Glomerular endothelial cell (primary cell): ENCODE measurements around the gene TLE4. TPM values are rescaled to one million over a fixed set of nuclear protein-coding genes. Genes with fewer than 3 reads are reported as not detected.
"Not testable (repeated sequence)": the region's sequence is repeated elsewhere in the genome, so short reads cannot be mapped to it uniquely, and the experiment has no call there.

Source experiments
- DNase-seq: peaks from one replicate; pipeline ENCODE4 v3.0.0-alpha.2; 2011; ENCODE audit warnings: low read depth, low spot score; ENCODE audit errors: extremely low read depth
- total RNA-seq: library from RNA; depleted of rRNA; stranded (reverse); fragments of >200 nt; gene quantifications from 2 replicates; pipeline ENCODE4 v1.2.3, GENCODE V29; 2015

The TLE4 gene
- total RNA-seq, 1 donor from 2014 or later, result 45.7 TPM

DNA sequence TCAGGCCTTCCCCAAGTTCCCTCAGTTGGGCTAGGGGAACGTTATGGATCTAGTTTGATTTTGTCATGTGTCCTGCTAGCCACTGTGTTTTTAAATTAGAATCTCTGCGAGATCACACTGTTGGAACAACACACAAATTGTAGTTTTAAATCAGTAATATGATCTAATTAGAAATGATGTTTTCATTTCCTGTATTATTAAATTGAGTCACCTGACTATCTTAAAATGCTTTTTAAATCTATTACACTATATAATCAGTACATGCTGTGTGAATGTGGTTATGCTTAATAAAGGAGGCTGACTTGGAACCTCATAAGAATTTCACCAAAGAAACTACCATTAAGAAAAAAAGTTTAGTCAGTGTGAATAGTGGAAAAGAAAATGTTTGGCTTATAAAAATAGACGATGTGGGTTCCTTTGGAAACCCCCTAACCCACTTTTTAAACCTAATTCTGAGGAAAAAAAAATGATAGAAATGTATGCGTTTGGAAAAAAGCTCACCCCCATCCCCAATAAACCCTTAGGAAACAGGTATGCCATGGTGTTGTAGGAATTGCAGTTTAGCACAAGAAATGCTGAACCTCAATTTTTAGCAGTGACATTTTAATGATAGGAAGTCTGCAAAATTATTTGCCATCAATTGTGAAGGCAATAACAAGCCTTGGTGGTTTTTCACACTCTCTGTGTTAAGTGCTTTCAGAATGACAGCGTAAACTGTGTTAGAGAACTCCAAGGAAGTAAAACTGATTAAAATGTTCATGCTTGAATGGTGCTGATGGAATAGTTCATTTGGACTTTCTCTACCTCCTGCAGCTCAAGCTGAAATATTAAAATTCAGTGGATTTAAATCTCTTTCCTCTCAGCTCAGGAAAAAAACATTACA, 59.0 kb downstream of the TLE4 start:
- DNase-seq, result no peak

- no peak for DNase-seq
Measured at GRCh38 chr9:79632060-79632459, 60.3 kb downstream of the TLE4 start.

- no peak for DNase-seq
Measured at GRCh38 chr9:79632705-79633104, 60.9 kb downstream of the TLE4 start.

DNA sequence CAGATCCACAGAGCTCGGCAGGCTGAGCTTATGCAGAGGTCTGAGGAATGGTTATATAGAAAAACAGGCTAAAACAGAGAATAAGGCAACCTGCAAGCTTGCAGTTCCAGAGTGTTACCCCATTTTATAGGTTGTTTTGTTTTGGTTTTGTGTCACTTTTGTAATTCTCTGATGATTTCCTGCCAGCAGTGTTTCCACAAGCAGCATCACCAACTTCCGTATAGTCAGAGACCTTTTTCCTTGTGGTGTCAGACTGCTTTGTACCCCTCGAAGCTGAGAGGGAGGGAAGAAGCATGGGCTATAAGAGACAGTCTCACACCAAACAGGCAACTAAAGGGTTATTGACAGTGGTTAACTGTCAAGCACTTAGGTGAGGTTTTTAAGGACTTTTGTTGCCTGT, 61.8 kb downstream of the TLE4 start:
- no peak for DNase-seq

GRCh38 chr9:79637177-79637925, 65.6 kb downstream of the TLE4 start:
- DNase-seq, result no peak

DNA sequence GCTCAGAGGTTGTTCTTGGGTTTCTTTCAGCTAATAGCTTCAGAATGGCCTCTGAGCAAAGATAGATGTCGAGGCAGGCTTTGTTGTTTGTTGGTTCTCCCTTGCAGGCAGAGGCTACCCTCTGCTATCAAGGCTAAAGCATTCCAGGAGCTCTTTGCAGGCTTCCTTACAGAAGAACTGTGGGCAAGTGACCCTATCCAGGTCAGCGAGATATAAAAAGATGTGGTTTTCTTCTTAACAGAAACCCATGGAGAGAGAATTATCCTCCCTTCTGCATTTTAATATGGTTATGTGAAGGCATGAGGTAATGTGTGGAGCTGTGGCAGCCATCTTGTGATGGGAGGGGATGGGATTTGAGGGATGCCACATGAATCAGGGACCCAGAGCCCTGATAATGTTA, 67.0 kb downstream of the TLE4 start:
- DNase-seq, result no peak

DNA sequence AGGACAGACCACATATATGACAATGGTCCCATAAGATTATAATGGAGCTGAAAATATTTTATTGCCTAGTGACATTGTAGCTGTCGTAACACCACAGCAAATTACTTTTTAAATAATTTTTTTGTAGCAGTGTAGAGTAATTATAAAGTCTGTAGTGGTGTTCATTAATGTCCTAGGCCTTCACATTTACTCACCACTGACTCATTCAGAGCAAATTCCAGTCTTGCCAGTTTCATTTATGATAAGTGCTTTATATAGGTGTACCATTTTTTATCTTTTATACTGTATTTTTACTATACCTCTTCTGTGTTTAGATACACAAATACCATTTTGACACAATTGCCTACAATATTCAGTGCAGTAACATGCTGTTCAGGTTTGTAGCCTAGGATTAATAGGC, 67.6 kb downstream of the TLE4 start:
- no peak for DNase-seq

DNA sequence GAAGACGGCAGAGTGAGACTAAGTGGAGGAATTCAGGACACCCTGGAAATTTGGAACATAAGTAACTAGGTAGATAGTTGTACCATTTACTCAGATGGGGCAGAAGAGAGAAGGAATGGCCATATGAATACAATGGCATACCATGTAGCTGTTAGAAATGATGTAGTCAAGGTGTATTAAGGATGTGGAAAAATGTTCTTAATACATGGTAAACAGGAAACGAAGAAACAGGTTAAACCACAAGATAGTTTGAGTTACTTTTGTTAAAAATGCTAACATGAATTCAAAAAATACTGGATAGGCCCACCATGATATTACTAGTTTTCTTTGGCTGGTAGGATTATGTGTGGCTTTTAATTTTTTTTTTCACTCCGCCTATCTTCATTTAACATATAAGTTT, 68.3 kb downstream of the TLE4 start:
- DNase-seq, result not testable (repeated sequence)

DNA sequence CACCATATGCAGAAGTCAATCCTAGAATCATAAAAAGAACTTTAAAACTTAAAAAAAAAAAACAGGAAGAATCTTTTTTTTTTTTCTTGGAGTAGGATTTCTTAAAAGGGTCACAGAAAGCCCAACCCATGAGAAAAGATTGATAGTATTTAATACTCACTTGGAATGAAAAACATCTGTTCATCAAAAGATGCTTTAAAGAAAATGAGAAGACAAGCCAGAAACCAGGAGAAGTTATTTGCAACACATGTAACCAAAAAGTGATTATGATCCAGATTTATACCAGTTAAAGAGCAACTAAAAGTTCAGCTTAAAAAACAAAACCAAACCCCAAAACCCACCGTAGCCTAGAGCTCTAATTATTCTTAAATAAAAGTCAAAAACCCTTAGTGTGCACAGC, 69.3 kb downstream of the TLE4 start:
- no peak for DNase-seq

DNA sequence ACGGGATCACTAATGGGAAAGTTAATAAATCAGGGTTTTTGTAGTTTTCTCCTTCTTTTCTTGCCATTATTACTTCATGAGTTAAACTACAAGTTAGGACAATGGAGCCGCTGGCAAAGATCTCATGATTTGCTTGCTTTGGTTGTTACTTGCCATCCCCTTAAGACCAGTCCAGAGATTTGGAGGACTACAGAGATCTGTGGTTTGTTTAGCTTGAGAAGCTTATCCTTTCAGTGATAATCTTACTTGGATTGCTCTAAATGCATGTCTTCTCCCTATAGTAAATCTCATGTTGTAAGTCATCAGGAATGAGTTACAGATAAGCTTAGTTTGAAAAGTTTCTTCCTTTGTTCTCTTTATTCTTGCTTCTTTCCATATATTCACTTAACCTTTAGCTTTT, 70.9 kb downstream of the TLE4 start:
- DNase-seq, result no peak

DNA sequence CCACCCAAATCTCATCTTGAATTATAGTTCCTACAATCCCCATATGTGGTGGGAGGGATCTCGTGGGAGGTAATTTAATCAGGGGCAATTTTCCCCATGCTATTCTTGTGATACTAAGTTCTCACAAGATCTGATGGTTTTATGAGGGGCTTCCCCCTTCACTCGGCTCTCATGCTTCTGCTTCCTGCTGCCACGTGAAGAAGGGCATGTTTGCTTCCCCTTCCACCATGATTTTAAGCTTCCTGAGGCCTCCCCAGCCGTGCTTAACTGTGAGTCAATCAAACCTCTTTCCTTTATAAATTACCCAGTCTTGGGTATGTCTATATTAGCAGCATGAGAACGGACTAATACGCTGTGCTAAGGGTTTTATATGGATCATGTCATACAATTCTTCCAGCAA, 72.3 kb downstream of the TLE4 start:
- DNase-seq, result no peak

- no peak for DNase-seq
Measured at GRCh38 chr9:79644601-79645000, 72.8 kb downstream of the TLE4 start.

- no peak for DNase-seq
Measured at GRCh38 chr9:79645110-79645509, 73.3 kb downstream of the TLE4 start.

DNA sequence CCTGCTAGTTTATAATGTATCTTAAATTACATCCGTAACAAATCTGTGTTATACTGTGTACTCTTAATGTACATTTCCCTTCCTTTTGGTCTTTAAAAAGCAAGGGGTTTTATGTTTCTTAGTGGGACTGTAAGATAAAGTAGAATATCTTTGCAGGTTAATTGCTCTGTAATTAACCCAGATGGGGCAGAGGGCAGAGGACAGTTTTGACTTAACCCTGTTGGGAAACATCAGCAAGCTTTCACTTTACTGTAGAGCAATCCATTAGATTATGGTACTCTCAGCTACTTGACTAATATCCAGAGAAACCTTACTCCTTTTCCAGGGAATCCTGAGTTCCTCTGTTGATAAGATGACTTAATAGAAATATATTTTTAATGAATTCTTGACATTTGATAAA, 74.3 kb downstream of the TLE4 start:
- DNase-seq, result no peak

DNA sequence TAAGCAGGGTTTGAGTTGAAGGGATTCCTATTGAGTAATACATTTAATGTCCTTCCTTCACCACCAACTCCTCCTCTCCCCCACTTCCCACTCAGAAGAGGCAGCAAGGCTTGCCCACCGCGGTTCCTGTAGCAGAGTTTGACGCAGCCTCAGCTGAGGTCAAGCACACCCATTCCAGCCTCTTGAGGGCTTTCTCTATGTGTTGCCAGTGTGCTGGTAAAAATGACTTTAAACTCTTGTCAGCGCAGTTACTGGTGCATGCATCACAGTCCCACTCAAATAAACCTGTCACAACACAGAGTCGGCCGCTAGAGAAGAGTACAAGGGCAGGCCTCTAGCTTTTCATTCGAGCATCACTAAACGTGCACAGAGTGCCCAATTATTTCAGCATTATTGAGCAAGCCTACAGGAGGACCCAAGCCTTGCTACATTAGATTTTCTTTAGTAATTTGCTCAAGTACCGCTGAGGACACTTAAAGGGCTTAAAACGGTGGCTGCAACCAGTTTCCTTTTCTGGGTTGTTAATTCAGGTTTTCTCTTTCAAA, 79.6 kb downstream of the TLE4 start:
- no peak for DNase-seq

DNA sequence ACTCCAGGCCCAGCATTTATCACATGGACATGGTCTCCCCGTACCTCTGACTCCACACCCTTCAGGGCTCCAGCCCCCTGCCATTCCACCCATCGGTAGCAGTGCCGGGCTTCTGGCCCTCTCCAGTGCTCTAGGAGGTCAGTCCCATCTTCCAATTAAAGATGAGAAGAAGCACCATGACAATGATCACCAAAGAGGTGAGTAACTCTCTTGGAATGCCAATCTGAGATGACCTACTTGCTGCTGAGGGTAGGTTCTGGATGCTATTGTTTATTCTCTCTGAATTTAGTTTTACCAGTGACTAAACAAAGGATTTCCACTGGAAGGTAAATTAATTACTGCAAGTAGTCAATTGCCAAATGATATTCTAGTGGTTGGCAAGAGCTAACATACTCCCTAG, 80.8 kb downstream of the TLE4 start:
- DNase-seq, result no peak

DNA sequence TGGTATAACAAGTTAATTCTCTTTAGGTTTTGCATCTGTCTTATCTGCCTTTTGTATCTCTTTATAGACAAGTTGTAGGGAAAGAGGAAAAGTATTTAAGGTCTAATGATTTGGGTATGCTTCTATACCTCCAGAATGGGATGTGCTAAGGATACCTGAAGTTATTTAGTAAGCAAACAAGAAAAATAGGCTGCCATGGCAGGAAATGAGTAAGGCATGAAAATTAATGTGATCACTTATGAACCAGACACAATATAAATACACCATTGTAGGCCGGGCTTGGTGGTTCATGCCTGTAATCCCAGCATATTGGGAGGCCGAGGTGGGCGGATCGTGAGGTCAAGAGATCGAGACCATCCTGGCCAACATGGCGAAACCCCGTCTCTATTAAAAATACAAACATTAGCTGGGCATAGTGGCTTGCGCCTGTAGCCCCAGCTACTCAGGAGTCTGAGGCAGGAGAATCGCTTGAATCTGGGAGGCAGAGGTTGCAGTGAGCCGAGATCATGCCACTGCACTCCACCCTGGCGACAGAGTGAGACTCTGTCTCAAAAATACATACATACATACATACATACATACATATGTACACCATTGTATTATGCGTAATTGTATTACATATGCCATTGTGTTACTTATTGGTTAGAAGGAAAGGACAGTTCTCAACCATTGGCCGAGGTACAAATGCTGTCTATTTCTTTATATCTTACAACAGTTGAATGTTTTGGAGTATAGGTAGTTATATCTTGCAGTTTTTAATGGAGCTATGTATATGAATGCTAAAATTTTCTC, 83.0 kb downstream of the TLE4 start:
- not testable (repeated sequence) for DNase-seq

DNA sequence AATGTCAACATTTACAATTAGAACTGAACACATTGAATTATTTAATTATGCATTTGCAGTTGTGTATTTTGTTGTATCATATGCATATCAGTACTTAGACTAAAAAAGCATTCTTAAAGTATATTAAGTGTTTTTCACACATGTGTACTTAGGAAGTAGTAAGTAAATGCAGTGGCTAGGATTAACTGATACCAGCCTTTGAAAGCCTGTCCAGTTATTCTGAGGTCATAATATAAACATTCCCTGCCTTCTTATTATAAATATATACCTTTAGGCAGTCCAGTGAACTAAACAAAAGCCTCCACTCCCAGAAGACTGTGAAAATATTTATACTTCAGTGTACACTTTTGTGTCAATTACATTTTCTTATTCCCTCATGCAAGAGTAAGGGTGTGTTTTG, 83.8 kb downstream of the TLE4 start:
- no peak for DNase-seq

DNA sequence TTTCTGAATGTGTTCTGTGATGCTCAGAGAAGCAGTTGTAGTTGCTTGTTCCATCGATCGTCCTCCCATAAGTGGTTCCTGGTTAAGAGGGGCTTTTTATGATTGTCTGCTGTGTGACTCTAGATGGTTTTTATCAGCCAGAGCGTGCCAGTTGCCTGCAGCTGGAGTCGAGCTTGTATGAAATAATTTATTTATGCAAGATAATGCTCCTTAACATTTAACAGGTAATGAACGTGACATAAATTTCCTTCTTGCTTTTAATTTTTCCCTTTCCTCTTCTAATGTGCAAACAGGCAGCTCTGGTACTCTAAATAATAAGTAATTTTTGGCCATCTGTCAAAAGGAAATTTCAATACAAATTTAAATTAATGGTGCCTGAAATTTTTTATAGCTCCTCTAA, 84.4 kb downstream of the TLE4 start:
- no peak for DNase-seq

DNA sequence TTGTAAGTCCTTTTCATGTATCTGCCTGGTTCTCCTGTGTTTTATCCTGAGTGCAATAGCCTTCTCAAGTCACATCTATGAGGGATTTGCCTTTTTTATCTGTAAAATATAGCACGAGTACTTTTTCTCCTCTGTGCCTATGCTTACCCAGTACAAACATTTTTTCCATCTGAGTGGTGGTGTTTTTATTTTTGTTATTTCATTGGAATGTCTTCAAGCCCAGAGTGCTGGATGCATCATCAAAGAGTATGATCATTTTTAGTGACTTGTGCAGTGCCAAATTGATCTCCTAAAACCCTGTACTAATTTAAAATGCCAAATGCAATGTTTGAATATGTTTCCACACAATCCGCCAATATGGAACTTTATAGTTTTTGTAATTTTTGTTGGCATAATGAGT, 86.1 kb downstream of the TLE4 start:
- no peak for DNase-seq

DNA sequence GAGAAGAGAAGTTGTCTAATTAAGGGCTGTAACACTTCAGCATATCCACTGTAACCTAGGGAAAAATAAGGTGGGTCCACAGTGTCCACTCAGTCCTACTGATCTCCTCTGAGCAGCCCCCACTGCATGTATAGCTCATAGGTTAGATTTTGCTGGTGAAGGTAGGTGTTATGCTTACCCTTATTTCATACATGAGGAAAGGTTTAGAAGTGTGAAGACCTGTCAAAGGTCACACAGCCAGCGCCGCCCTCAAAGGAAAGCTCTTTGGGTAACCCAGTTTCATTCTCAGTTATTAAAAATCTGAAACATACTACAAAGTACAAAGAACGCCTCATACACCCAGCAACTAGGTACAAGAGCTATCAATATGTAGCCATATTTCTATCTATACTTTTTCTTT, 87.2 kb downstream of the TLE4 start:
- no peak for DNase-seq
